Cardiac fibroblast (primary cell): ENCODE results near the gene ARID3B.

Experiments used
- DNase-seq, 2 donors: peaks; one replicate each; pipeline versions ENCODE4 v3.0.0 to v3.0.0-alpha.2; 2010; ENCODE audit warnings: low read depth in 2 of 2
- H3K4me3 ChIP-seq, 2 donors: replicated peaks in 1 of 2; 1 replicate in 1 of 2; 2 replicates in 1 of 2; pipeline ENCODE4 v1.5.1; 2011; ENCODE audit warnings: low read depth in 2 of 2, low read length in 2 of 2, mild to moderate bottlenecking in 2 of 2, moderate library complexity in 1 of 2
- TF ChIP-seq, protein P1 (sequence below): IDR thresholded peaks from one replicate; pipeline ENCODE4 v1.5.1; 2011; ENCODE audit warnings: low read depth, mild to moderate bottlenecking, low read length, inconsistent platforms

Gene ARID3B

DNA sequence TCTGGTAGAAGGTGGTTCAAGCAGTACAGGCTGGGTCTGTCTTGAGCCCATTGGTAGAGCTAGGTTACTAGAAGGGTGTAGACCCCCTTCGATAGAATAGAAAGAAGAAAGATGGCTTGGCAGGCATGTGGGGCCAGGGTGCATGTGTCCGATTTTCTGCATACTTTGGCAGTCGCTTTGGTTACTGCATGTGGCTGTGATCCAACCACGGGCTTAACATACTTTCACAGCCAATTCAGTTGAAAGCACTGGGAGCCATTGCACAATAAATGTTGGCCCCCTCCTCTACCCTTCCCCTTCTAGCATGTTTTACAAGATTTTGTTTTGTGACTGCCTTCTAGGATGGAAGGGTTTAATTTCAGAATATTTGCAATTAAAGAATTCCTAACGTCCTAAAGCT lies 7.2 kb downstream of the ARID3B start:
- H3K4me3 ChIP-seq, result no peak overlapping the region
- TF ChIP-seq, protein P1, sequence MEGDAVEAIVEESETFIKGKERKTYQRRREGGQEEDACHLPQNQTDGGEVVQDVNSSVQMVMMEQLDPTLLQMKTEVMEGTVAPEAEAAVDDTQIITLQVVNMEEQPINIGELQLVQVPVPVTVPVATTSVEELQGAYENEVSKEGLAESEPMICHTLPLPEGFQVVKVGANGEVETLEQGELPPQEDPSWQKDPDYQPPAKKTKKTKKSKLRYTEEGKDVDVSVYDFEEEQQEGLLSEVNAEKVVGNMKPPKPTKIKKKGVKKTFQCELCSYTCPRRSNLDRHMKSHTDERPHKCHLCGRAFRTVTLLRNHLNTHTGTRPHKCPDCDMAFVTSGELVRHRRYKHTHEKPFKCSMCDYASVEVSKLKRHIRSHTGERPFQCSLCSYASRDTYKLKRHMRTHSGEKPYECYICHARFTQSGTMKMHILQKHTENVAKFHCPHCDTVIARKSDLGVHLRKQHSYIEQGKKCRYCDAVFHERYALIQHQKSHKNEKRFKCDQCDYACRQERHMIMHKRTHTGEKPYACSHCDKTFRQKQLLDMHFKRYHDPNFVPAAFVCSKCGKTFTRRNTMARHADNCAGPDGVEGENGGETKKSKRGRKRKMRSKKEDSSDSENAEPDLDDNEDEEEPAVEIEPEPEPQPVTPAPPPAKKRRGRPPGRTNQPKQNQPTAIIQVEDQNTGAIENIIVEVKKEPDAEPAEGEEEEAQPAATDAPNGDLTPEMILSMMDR, result no peak
- no peak for DNase-seq

DNA sequence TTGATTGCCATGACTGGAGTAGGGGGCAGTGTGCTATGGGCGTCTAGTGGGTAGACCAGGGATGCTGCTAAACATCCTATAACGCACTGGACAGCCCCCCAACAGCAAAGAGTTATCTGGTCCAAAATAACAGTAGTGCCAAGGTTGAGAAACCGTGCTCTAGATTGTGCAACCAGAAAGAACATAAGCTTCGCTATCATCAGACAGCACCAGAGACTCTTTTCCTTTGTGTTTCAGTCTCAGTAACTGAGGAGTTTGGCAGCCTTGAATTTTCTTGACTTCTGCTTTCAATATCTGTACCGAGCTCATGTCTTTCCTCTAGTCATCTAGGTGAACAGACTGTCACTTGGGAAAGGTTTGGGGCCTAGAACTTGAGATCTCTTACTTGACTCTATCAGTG lies 8.8 kb downstream of the ARID3B start:
- TF ChIP-seq, protein P1, result no peak
- H3K4me3 ChIP-seq, result no peak overlapping the region
- no peak for DNase-seq

DNA sequence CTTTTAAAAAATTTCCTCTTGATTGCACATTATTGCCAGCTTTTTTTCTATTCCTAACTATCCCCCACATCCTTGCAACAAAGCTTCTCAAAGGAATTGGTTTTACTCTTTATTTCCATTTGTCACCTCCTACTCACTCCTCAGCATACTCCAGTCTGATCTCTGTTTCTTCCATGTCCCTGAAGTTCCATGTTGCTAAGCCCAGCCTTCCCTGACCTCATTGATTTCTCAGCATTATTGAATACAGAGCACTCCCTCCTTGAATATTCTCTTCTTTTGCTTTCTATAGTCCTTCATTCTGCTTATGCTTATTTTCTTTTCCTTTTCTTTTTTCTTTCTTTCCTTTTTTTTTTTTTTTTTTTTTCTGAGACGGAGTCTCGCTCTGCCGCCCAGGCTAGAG lies 10.7 kb downstream of the ARID3B start:
- DNase-seq, result no peak
- H3K4me3 ChIP-seq, result no peak overlapping the region
- TF ChIP-seq, protein P1, result no peak

DNA sequence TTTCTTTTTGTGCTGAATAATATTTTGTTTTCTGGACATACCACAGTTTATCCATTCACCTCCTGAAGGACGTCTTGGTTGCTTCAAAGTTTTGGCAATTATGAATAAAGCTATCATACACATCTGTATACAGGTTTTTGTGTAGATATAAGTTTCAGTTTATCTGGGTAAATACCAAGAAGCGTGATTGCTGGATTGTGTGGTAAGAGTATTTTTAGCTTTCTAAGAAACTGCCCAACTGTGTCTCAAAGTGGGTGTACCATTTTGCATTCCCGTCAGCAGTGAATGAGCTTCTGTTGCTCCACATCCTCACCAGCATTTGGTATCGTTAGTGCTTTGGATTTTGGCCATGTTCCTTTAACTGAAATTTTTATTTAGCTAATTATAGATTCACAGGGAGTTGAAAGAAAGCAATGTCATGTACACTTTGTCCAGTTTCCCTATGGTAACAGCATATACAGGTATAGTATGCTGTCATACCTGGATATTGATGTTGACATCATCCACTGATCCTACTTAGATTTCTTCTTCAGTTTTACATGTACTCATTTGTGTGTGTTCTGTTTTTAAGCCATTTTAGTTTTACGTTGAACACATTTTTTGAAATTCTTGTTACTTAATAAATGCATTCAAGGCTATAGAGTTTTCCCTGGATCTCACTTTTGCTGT lies 11.9 kb downstream of the ARID3B start:
- TF ChIP-seq, protein P1, result no peak
- H3K4me3 ChIP-seq, result no peak overlapping the region
- no peak for DNase-seq

DNA sequence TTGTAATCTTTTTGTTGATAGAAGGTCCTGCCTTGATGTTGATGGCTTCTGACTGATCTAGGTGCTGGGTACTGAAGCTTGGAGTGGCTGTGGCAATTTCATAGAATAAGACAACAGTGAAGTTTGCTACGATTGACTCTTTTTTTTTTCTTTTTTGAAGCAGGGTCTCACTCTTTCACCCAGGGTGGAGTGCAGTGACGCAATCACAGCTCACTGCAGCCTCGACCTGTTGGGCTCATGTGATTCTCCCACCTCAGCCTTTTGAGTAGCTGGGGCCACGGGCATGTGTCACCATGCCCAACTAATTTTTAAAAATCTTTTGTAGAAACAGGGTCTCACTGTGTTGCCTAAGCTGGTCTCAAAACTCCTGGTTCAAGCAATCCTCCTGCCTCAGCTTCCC lies 14.2 kb downstream of the ARID3B start:
- H3K4me3 ChIP-seq, result no peak overlapping the region
- DNase-seq, result no peak
- TF ChIP-seq, protein P1, result no peak

DNA sequence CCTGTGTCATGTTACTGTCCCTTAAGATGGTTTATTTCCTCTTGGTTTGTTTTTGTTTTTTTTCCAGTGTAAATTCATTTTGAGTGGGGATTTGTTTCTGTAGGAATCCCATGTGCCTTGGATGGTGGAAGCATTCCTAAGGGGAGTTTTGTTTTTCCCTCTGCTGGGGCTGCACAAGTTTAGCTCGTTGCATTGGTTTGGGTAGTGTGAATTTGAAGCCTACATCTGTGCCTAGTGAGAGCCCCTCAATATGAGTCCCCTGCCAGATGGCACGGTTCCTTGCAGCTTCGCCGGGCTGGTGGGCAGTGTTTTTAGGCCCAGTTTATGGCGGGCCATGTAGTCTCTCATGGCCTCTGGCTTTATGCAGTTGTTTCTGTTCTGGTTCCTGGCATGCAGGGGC lies 17.7 kb downstream of the ARID3B start:
- no peak overlapping the region for H3K4me3 ChIP-seq
- TF ChIP-seq, protein P1, result no peak
- no peak for DNase-seq

DNA sequence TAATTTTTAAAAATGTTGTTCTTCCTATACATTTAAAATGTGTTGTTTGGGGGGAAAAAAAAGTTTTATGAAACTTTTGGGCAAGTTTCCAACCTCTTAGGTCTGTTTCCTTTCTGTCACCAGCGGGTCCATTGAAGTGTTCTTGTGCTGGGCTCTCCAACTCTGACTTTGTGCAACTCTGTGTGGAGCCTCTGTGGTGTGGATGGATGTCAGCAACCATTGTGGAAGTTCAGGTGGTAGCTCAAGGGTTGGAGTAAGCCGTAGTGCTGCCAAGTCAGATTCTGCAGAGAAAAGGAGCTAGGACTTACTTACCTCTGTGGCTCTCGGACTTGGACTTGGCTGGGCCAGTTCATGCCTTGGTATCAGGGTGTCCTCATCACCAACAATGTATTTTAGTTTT lies 22.4 kb downstream of the ARID3B start:
- DNase-seq, result no peak
- H3K4me3 ChIP-seq, result no peak overlapping the region
- TF ChIP-seq, protein P1, result no peak
